ENCODE measurements around the gene PTPRA.
"Not testable (repeated sequence)": the region's sequence is repeated elsewhere in the genome, so short reads cannot be mapped to it uniquely, and the experiment has no call there.

PTPRA gene, protein sequence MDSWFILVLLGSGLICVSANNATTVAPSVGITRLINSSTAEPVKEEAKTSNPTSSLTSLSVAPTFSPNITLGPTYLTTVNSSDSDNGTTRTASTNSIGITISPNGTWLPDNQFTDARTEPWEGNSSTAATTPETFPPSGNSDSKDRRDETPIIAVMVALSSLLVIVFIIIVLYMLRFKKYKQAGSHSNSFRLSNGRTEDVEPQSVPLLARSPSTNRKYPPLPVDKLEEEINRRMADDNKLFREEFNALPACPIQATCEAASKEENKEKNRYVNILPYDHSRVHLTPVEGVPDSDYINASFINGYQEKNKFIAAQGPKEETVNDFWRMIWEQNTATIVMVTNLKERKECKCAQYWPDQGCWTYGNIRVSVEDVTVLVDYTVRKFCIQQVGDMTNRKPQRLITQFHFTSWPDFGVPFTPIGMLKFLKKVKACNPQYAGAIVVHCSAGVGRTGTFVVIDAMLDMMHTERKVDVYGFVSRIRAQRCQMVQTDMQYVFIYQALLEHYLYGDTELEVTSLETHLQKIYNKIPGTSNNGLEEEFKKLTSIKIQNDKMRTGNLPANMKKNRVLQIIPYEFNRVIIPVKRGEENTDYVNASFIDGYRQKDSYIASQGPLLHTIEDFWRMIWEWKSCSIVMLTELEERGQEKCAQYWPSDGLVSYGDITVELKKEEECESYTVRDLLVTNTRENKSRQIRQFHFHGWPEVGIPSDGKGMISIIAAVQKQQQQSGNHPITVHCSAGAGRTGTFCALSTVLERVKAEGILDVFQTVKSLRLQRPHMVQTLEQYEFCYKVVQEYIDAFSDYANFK

DNA sequence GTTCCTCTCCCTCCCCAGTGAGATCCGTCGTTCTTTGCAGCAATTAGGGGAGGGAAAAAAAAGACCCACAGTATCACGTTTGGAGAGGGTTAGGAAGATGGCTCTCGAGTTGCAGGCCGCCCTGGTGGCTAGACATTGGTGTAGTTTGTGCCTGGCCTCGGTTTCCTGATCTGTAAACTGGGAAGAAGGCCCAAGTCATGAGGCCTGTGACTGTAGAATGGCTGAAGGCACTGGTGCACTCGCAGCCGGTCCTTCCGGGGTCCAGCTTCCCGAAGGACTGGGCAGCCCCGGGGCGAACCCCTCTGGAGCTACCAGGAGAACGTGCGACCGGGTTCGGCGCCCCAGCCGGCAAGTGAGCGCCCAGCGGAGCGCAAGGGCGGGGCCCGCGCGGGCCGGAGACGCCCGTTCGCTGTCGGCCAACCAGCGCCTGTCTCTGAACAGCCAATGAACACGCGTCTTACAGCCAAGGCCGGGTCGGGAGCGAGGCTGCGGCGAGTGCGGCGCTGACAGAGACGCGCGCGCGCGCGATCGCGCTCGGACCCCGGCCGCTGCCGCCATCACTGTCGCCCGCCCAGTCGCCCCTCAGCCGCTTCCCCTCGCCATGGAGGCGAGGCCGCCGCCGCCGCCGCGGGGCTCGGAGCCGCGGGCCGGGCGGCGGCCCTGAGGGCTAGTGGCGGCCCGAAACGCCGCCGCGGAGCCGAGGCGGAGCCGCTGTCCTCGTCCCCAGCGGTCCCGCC lies at the start of gene PTPRA:
Gene PTPRA (plus strand): TSS at position 472 of the 737 bp plus-strand sequence. CDS start 90,797 bp downstream, outside the sequence.
- DNase-seq (ENCODE audit: low spot score), result peak; percentile 98

DNA sequence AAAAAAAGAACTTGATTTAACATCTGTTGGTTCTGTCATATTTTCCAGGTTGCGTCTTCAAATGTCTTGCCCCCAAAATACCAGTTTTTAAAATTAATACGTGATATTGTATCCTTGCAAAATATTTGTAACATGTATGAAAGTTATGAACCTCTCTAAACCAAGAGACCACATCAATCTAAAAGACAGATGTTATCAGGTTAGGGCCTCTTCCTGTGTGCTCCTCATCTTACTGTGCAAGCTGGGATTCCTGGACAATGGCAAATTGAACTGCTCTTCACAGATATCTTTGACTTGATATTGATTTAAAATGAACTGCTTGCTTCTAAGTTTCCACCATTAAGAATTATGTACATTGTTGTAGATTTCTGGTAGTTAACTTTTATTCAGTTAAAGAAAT lies 47.5 kb upstream of the PTPRA start:
- DNase-seq (ENCODE audit: low spot score), result no peak

DNA sequence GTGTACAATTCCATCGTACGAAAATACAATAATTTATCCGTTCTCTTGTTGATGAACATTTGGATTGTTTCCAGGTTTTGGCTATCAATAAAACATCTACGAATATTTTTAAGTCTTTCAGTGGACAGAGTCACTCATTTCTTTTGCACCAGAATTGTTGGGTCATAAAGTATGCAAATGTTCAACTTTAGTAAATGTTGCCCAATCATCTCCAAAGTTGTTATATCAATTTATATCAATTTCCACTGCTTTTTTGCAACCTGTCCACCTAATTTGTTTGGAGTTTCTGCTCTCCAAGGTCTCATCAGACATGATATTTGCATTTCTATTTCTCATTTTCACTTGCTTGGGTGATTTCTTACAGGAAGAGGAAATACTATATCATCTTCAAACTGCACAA lies 46.6 kb upstream of the PTPRA start:
- no peak for DNase-seq (ENCODE audit: low spot score)

DNA sequence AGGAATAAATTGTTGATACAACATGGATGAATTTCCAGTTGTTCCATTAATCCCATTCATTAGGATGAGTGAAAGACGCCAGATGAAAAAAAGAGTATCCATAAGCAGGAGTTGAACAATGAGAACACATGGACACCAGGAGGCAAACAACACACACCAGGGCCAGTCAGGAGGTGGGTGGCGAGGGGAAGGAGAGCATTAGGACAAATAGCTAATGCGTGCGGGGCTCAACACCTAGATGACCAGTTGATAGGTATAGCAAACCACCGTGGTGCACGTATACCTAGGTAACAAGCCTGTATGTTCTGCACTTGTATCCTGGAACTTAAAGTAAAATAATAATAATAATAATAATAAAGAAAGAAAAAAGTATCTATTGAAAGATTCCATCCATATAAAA lies 43.9 kb upstream of the PTPRA start:
- no peak for DNase-seq (ENCODE audit: low spot score)

DNA sequence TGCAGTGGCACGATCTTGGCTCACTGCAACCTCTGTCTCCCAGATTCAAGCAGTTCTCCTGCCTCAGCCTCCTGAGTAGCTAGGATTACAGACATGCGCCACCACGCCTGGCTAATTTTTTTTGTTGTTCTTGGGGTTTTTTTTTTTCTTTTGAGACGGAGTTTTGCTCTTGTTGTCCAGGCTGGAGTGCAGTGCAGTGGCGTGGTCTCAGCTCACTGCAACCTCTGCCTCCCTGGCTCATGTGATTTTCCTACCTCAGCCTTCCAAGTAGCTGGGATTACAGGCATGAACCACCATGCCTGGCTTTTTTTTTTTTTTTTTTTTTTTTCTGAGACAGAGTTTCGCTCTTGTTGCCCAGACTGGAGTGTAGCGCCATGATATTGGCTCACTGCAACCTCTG lies 42.1 kb upstream of the PTPRA start:
- not testable (repeated sequence) for DNase-seq (ENCODE audit: low spot score)

DNA sequence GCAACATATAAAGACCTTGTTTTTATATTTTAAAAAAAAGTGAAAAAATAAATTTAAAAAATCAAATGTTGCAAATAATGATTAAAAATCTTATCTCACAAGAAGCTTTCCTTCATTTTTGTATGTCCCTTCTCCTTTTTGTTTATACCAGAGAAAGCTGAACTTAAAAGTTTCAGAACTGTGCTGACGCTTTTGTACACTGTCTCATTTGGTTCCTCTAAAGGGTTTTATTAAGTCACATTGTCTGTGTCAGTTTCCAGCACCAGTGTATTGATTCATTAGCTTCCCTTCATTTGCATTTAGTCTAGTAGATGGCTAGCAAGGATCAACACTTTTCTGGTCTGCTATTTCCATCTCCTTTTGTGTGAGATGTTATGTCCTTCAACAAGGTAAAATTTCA lies 39.5 kb upstream of the PTPRA start:
- DNase-seq (ENCODE audit: low spot score), result no peak

DNA sequence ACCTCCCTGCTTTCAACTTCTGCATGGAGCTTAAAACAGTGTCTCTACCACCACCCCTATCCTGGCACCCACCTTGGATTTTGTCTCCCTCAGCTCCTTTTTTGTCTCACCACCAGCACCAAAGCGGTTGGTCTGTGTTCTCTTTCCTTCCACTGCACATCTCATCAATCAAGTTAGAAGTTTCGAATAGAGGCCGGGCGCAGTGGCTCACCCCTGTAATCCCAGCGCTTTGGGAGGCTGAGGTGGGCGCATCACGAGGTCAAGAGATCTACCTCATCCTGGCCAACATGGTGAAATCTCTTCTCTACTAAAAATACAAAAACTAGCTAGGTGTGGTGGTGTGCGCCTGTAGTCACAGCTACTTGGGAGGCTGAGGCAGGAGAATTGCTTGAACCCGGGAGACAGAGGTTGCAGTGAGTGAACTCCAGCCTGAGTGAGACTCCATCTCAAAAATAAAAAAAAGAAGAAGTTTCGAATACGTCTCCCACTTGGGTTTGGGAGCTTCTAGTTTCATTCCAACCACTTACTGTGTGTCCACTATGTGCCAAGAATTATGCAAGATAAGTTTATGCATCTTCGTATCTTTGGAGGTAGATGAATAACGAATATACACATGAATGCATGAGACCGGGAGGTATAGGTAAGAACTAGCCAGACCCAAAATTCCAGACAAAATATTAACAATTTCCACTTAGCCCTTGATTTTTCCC lies 38.7 kb upstream of the PTPRA start:
- DNase-seq (ENCODE audit: low spot score), result no peak

DNA sequence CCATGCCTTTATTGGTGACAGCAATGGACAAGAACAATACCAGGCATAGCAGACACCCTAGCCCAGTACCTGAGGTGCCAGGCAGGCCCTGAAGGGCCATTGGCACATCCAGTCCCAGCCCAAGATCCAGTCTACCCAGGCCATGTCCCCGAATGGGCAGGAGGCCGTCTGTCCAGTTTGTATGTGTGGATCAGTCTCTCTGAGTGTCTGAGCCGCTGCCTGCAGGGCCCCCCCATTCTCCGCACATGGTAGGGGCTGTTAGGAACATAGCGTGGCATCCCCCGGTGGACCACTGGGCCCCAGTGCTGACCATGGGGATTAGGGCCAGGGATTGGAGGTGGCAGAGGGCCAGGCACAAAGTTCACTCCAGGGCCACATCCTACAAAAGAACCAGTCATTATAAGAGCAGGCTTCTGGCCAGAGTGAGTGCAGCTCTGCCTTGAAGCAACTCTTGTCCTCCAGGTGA lies 37.9 kb upstream of the PTPRA start:
- DNase-seq (ENCODE audit: low spot score), result no peak

DNA sequence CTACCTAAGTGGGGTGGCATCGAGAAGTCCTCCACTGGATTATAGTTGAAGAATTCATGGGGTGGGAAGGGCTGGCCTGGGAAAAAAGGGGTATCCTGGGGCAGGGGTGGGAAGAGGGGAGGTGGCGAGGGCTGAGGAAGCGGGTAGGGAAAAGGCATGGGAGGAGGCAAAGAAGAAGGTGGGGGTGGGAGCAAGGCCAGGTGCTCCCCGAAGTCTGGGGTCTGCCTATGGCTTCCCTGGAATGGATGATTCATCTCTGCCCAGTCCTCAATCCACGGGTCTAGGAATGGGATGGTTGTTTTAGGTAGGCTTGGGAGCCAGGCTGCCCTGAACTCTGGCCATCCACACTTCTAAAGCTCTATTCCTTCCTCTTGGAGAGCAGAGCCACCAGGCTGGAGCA lies 37.2 kb upstream of the PTPRA start:
- no peak for DNase-seq (ENCODE audit: low spot score)

DNA sequence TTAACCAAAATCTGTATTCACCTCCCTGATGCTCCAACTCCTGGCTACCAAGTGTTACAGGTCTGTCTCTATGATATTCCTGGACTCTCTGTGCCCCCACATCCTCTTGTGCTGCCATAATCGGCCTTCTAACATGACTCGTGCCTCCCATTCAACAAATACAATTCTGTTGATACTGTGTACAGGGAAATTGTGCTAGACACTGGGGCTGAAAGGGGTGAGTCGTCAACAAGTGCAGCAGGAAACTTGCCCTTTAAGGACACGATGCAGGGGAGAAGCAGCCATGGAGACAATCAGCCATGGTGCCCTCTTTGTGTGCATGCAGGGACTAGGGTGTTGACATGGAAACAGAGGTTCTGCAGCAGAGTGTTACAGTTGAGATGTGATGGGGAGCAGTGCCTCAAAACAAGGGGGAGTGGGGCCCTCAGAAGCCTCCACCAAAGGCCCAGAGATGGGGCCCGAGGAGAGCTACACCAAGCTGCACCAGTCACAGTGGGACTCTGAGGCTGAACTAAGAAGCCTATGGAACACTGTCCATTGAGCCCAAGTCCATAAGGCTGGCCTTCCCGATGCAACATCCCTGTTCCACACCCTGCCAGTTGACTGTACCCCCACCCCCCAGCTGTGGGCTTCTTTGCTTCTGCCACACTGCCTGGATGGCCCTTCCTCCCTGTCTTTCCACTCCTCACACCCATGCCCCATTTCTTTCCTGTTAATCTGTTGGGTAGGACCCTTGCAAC lies 35.9 kb upstream of the PTPRA start:
- no peak for DNase-seq (ENCODE audit: low spot score)

DNA sequence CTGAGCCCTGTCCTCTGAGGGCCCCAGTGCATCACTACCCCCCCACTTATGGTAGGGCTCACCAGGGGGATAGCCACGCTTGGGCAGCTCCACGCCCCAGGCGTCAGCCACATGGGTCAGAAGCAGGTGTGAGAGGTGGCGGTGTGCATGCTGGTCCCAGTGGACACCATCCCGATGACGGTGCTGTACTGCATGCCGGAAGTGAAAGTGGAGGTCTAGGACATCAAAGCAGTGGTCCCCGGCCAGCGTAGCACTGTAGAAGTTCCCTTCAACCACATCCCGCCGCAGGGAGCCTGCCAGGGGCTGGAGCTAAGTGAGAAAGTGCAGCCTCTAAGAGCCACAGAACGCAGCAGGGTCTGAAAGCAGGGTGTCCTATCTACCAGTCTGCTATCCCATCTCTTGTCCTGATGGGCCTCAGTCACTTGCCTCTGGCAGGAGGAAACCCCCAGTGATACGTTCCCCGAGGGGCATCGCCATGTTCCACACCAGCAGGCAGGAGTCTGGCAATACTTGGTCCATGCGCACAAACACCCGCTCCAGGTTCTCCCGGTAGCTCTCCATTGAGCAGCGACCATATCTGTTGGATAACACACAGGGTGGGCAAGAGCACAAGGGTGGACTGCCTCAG lies 35.0 kb upstream of the PTPRA start:
- DNase-seq (ENCODE audit: low spot score), result no peak

DNA sequence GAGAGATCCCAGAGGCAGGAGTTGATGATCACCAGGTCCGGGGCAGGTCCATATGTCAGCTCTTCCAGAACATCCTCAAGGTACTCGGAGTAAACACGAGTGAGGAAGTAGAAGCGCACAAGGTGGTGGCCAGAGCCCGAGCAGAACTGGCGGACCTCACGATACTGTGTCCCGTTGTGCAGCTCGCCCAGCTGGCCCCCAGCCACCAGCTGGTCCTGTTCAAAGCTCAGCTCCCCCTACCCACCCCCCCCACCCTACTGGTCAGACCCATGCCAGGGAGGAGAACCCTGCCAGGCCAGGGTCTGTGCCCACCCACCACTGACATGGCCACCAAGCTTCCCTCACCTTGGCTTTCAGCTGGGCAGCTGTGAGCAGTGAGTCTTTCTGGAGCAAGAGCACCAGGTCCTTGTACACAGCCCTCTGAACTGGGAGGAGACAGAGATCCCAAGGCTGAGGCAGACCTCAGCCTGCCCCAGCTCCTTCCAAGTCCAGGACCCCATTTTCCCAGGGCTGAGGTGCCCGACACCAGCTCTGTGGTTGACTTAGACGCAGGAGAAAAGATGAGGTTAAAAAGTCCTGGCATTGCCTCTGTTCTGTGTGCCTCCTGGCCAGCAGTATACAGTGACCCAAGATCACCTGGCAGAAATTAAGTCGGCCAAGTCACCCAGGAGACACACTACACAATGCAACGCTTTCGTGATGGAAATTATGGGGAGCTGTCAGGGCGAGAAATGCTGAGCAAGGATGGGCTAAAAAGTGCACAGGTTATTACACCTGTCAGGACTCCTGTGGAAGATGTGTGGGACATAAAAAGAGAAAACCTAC lies 34.2 kb upstream of the PTPRA start:
- no peak for DNase-seq (ENCODE audit: low spot score)

DNA sequence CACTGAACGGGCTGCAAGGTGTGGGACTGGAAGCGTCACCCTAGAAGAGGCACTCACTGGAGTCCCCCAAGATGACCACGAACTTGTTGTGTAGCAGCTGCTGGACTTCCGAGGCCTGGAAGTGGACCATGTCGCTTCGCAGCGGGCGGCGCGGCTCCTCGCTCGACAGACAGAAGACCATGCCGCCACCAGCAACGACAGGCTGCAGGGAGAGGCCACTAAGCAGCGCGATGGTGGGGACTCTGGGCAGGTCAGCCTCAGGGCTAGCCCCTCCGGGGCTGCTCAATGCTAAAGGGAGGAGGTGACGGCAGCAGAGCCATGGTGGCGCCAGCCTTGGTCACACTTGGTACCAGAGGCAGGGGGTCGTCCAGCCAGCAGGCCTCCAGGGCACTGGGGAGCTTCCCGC lies 33.5 kb upstream of the PTPRA start:
- DNase-seq (ENCODE audit: low spot score), result no peak

DNA sequence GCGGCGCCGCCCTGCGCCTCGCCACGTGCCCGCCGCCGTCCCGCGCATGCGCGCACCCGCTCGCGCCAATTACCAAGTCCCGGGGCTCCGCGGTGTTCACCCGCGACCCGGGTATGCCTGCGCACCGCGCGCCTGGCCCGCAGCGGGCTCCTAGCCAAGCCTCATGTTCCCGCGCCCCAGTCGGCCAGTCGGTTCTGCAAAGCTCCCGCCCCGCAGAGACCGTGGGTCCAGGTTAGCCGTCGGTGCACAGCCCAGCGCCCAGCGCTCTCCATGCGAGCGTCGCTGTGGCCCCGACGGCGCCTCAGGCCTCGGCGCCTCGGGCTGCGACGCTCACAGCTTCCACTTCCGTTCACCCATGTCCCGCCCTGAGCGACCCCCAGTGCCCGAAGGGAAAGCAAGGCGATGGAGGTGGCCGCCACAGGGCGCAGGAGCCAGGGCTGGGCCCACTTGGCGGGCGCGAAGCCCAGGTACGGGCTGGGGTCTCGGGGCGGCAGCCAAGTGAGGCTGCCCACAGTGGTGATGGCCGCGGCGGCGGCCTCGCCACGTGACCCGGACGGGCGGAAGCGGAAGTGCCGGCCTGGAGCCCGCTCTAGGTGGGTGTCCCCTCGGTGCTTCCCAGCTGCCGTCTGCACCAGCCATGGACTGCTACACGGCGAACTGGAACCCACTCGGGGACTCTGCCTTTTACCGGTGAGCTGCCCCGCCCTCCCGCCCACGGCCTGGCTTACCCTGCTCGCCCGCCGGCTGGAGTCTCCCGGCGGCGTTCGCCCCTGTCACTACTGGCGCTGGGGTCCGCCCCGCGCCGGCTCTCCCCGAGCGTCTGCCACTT lies 32.9 kb upstream of the PTPRA start, which contains the start of the genes PCED1A and VPS16:
Gene PCED1A (minus strand): TSS at position 518 of the 829 bp plus-strand sequence. CDS start 743 bp downstream, outside the sequence.
Gene VPS16 (plus strand): TSS at position 608 of the 829 bp plus-strand sequence. CDS start 30 bp downstream, at position 638.
- DNase-seq (ENCODE audit: low spot score), result peak; percentile 98

DNA sequence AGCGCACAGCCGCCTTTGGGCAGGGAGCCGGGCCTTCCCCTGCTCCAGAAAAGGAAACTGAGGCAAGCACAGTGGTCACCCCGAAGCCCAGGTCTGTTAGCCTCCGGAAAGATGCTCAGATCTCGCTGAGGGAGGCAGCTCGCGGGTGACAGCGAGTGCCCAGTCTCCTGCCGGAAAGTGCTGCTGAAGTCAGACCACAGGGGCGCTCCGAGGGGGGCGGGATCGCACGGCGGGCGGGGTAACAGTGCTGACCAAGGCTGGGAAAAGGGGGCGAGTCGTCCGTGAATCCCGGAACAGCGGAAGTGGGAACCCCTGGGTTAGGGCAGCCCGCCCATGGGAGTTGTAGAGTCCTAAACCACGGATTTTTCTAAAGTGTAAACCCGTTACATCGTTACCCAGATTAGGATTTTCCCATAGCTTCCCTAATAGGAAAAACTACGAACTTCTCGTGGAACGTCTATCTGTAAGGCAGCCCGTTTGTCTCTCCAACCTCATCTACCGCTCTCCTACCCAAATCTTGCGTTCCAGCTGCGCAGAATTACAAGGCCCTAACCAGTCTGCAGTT lies 32.2 kb upstream of the PTPRA start:
- DNase-seq (ENCODE audit: low spot score), result peak; percentile 85

DNA sequence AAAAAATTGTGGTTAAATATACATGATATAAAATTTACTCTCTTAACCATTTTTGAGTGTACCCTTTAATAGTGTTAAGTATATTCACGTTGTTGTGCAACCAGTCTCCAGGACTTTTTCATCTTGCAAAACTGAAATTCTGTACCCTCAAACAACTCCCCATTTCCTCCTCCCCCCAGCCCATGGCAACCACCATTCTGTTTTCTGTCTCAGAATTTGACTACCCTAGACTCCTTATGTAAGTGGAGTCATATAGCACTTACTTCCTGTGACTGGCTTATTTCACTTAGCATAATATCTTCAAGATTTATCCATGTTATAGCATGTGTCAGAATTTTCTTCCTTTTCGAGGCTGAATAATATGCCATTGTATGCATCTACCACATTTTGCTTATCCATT lies 27.7 kb upstream of the PTPRA start:
- DNase-seq (ENCODE audit: low spot score), result no peak

DNA sequence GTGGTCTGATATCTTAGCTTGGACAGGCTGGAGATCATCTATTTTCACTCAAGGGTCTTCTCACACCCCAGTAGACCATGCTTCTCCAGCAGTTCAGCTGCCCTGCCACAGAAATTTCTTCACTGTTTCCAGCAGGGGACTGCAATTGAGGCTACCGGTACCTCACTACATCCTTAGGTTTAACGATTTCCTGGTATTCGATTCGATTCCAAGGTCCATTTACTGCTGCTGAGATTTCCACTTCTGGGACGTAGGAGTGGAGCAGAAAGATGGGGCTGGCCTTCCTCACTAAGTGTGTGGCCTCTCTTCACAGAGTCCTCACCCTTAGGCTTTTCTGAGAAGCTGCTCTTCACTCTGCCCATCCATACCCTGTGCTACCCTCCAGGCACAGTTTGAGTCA lies 26.6 kb upstream of the PTPRA start:
- no peak for DNase-seq (ENCODE audit: low spot score)

DNA sequence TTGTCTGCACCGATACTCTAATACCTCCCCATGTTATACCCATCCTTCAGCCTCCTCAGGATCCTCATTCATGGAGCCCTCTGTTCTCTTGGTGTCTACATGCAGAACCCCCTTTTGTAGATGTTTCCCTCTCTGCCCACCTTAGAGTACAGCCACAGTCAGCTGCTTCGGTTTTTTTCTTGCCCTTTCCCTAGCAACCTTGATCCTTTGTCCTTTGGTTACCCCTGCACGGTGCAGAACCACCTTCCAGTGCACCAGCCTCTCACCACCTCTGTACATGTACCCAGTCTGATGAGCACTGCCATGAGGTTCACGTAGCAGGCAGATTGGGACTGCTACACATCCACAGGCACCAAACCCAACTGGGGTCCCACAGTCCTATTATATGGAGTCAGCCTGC lies 25.5 kb upstream of the PTPRA start:
- no peak for DNase-seq (ENCODE audit: low spot score)

All from AG08396 (cell line).